COLO829 (cell line): ENCODE measurements around the gene CYTH2.

ENCODE experiments used
- DNase-seq: peaks from one replicate; pipeline ENCODE4 v3.0.0; 2012; ENCODE audit warnings: low spot score

CYTH2 gene

GRCh38 chr19:48452289-48453190, 16.6 kb upstream of the CYTH2 start:
- DNase-seq: no peak

DNA sequence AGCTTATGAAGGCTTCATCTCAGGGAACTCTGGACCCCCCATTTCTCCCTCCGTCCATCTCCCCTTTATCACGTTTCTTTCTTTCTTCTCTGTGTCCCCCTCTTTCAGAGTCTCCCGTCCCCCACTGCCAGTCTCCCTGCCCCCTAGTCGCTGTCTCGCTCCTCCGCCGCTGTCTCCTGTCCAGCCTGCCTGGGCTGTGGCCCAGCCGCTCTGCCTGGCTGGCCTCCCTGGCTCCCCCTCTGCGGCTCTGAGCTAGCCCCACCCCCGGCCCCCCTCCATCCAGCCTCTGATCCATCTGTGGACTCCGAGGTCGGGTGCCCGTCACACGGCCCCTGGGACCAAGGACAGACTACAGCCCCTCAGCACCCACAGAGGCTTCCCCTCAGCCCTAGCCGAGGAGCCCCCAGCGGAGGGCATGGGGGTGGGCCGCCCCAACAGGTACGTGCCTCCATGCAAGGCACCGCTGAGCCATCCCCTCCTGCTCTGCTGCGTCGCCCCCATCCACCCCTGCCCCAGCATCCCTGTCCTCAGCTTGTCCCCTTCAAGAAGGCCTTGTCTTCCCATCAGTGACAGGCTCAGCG, 14.9 kb upstream of the CYTH2 start:
- no peak for DNase-seq

DNA sequence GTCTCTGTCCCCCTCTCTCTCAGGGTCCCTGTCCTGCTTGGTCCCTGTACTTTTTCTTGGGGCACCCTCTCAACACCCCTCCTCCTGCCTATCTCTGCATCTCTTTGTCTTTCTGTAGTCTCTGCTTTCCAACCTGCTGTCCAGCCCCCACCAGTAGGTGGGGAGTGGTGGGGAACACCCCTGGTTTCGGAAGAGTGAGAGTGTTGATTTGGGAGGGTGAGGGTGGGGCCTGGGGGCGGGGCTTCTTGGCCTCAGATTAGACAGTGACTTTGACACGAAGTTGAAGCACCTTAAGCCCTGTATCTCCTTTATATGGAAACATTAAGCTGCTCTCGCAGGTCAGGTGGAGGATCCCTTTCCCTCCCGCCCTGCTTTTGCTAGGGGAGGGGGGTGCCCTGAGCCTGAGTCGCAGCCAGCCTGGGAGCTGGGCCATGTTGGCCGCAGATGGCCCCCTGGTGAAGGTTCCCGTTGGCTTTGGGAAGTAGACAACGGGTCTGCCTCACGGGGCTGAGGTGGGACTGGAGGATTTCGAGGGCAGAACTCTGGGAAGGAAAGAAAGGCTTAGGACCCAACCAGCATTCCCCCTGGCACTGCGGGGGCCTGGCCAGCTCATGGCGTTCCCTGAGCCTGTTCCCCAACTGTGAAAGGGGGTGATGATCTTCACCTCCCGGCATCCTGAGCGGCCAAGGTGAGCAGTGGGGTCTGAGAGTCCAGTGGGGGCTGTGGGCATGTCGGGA, 13.8 kb upstream of the CYTH2 start, which contains the start of gene KCNJ14:
KCNJ14 (plus strand) TSS at position 404 of the 737 bp plus-strand sequence. CDS start 6,151 bp downstream, outside the sequence.
- DNase-seq: no peak

DNA sequence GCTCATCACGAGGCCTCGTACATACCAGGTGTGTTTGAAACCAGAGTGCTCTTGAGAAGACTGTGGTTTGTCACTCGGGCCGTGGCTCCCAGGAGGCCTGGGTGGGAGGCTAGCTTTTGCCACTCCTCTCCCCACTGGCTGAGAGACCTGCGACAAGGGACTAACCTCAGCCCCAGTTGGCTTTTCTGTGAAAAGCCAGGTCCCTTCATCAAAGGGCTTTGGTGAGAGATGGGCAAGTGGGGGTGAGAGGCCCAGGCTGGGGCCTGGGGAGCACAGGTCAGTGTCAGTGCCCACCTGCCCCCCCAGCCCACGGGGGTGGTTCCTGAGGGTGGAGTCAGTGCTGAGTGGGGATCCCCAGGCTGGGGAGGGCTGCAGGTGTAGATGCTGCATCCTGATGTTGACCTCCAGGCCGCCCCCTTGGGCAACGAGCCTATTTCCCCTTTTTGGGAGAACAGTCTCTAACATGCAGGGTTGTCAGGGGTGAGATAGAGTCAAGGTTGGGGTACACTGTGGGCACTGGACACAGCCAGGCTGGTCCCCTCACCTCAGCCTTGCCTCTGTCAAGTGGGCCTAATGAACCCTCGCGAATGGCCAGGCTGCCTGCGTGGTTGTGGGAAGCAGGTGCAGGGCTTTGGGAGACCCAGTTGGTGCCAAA, 13.1 kb upstream of the CYTH2 start:
- no peak for DNase-seq

- no peak for DNase-seq
These were observed 12.3 kb upstream of the CYTH2 start for GRCh38 chr19:48456864-48457263.

DNA sequence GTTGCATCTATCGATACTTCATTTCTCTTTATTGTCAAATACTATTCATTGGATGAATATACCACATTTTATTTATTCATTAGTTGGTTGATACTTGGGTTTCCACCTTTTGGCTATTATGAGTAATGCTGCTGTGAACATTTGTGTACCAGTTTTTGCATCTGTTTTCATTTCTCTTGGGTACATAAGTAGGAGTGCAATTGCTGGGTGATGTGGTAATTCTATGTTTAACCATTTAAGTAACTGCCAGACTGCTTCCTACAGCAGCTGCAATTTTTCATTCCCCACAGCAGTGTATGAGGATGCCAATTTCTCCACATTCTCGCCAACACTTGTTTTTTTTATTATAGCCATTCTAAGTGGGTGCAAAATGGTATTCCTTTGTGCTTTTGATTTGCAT, 11.2 kb upstream of the CYTH2 start:
- no peak for DNase-seq

DNA sequence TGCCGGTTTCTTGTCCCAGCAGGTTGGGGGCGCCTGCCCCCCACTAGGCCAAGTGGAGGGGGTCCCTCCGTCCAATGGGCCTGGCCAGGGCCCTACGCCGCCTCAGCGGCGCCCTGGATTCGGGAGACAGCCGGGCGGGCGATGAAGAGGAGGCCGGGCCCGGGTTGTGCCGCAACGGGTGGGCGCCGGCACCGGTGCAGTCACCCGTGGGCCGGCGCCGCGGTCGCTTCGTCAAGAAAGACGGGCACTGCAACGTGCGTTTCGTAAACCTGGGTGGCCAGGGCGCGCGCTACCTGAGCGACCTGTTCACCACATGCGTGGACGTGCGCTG, 7.6 kb upstream of the CYTH2 start:
- no peak for DNase-seq

- no peak for DNase-seq
These were observed 7.0 kb upstream of the CYTH2 start for GRCh38 chr19:48461982-48462655.

DNA sequence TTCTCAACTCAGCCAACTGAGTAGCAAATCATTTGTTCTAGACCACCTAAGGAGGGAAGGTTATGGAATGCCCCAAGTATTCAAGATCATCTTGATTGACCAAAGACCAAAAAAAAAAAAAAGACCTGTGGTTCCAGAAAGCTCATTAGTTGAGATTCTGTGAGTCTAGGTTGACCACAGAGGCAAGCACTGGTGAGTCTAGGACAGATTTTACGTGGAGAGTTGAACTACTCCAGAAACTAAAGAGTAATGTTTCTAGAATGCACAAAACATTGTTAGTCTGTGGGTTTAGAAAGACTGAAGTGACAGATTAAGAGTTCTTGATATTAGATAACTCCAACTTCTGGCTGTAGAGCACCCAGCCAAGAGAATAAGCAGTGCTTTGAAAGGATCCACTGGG, 4.0 kb upstream of the CYTH2 start:
- no peak for DNase-seq

DNA sequence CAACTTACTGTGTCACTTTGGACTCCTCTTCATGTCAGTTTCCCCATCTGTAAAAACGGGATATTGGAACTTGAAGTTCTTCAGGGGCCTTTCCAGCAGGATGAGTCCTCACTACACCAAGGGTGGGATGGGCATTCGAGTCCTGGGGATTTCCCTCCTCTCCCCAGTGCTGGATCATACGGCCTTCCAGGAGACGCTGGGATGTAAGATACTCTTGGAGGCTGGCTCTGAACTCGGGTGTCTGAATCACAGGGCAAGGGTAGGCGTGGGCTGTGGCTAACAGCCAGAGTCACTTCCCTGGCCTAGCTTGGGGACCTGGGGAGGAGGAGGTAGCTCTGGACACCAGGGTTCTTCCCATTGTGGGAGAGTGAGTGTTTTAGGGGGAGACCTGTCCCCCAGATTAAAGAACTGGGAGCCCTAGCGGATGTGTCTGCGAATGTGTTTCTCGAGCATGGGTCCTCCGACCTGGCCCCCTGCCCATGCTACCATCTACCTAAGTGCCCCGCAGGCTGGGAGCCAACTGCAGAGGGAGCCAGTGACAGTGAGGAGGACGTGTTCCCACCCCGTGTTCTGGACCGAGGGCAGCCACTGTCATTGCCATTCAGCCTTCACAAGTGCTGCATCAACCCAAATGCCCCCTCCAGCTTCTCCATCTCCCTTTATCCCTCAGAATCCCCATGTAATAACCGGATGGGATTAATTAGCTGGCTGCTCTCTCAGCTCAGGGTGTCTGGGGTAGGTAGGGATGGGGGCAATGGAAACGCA, 2.4 kb upstream of the CYTH2 start:
- no peak for DNase-seq

- DNase-seq: peak; percentile 99
These were observed 339 bp upstream of the CYTH2 start for GRCh38 chr19:48468772-48469288.

GRCh38 chr19:48469934-48470680, 938 bp downstream of the CYTH2 start:
- DNase-seq: no peak

DNA sequence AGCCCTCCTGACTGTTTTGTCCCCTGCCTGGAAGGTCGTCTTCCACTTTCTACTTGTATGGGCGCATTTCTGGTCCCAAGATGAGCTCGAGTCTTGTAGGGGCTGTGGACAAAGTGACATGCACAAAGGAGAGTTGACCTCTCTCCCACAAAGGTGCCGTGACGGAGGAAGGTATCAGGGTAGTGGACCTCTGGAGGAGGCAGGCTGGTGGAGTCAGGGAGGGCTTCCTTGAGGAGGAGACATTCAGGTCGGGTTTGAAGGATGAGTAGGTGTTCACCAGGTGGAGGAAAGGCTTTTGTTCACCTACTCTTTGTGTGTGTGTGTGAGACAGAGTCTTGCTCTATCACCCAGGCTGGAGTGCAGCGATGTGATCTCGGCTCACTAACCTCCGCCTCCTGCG, 1.7 kb downstream of the CYTH2 start:
- no peak for DNase-seq

GRCh38 chr19:48471836-48472235, 2.7 kb downstream of the CYTH2 start:
- DNase-seq: no peak

DNA sequence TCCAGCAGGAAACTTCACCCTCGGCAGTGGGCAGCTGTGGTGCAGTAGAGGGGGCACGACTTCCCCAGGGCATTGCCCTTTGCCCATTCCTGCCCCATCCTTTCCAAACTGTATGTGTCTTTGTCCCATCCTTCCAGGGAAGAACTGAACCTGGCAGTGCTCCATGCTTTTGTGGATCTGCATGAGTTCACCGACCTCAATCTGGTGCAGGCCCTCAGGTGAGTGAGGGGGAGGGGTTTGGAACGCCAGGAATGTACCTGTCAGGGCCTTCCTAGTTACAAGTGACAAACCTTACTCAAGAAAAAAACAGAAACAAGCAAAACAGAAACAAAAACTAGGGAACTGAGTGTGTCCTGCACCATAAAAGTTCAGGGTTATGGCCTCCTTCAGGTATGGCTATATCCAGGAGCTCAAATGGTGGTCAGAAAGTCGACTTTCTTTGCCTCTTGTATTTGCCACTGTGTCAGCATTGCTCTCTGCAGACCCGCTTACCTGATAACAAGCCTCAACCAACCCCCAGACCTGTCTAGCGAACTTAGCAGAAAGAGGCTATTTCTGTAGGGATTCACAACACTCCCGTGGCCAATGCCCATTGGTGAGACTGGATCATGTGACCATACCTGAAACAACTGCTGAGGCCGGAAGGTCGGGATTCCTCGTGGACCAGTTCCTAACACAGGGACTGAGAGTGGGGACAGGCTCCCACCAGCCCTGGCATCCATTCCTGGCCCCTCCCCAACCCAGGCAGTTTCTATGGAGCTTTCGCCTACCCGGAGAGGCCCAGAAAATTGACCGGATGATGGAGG, 4.2 kb downstream of the CYTH2 start:
- DNase-seq: no peak

DNA sequence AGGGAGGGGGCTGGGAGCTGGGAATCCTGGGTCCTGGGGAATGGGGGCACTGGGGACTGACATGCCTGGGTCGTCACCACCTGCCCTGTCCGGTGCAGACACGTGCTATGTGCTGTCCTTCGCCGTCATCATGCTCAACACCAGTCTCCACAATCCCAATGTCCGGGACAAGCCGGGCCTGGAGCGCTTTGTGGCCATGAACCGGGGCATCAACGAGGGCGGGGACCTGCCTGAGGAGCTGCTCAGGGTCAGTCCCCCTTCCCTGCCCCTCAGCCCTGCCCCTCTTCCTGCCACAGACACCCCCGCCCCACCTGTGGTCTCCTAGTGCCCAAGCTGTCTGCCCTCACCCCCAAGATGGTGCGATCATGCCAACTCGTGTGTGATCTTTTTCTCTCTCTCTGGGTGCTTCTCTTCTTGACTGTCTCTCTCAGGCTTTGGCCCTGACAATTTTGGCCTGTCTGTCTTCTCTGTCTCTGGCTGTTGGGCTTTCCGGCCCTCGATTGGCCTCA, 5.0 kb downstream of the CYTH2 start:
- no peak for DNase-seq

DNA sequence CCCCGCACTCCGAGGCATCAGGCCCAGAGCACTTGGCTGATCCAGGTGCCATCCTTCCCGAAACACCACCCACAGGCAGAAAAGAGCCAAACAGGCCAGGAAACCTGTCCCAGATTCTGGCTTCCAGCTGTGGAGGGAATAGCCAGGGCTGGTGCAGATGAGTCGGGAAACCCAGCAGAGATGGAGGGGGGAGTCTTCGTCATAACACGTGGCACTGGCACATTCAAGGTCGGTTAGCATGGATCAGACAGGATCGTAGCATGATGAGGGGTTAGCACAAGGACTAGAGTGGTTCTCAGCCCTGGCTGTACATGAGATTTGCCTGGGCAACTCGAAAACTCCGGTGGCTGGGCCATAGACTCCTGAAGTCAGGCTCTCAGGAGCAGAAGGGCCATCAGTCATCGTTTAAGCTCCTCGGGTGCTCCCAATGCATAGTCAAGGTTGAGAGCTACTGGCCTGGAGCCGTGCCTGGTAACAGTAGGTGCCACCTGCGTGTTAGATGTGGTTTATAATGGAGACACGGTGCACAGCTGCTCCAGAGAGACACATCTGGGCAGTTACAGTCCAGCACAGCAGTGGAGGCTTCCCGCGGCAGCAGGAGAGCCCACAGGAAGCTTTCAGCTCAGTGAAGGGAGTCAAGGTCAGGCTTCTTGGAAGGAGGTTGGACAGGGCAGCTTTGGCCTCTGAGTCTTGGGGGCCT, 6.3 kb downstream of the CYTH2 start:
- no peak for DNase-seq

DNA sequence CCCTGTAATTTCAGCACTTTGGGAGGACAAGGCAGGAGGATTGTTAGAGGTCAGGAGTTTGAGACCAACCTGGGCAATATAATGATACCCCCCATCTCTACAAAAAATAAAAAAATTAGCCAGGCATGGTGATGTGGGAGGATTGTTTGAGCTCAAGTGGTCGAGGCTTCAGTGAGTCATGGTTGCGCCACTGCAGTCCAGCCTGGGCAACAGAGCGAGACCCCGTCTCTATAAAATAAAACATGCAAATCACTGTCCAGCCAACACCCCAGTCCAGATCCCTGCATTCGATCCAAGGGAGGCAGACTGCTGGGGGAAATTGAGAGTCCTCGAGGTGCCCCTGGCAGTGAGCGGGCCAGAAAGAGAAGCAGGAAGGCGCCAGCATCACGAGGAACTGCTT, 7.0 kb downstream of the CYTH2 start:
- no peak for DNase-seq
